IMR-90 (cell line): ENCODE data around the gene PCDH1. TPM values are rescaled to one million over a fixed set of nuclear protein-coding genes. Genes with fewer than 3 reads are reported as not detected.

Experiments
- ATAC-seq: fragments of 200-7000 bp; cut with Tn5 transposase; 2 replicates; pipeline ENCODE4 v1.9.1; 2020; ENCODE audit warnings: low read depth, mild to moderate bottlenecking, moderate library complexity
- BruUV-seq: library from RNA; stranded (reverse); fragments of 400-500 nt; replicated peaks from 2 replicates; lab custom pipeline; 2021; lab: Mats Ljungman, UMichigan
- CTCF ChIA-PET: fragments of 300-600 bp; formaldehyde crosslinking; extraction: SDS; loops from one replicate; lab custom pipeline; 2021; ENCODE audit warnings: antibody characterized with exemption; lab: Yijun Ruan, JAX
- POLR2A ChIA-PET: fragments of 300-600 bp; sonication (Branson Sonifier 250); formaldehyde crosslinking; loops from one replicate; lab custom pipeline; 2022; ENCODE audit warnings: antibody characterized with exemption; ENCODE audit not compliant: unreplicated experiment; lab: Charles Lee
- DNase-seq: peaks from one replicate; pipeline ENCODE4 v3.0.0; 2013
- H2AFZ ChIP-seq: replicated peaks from 2 replicates; pipeline ENCODE3; 2013; ENCODE audit warnings: low read length, mild to moderate bottlenecking; ENCODE audit not compliant: poor library complexity
- H2AK5ac ChIP-seq: 2 replicates; pipeline ENCODE4 v1.6.1; 2013; ENCODE audit warnings: low read depth, low read length, inconsistent platforms
- H2AK9ac ChIP-seq: replicated peaks from 2 replicates; pipeline ENCODE3; 2013; ENCODE audit warnings: mild to moderate bottlenecking, low read depth, low read length, moderate library complexity; ENCODE audit not compliant: poor library complexity
- H2BK120ac ChIP-seq: 2 replicates; pipeline ENCODE4 v1.6.1; 2013; ENCODE audit warnings: low read depth, low read length, inconsistent platforms
- H2BK15ac ChIP-seq: 3 replicates; pipeline ENCODE4 v1.6.1; 2013; ENCODE audit warnings: low read depth, low read length, inconsistent platforms
- H2BK20ac ChIP-seq: 2 replicates; pipeline ENCODE4 v1.6.1; 2013; ENCODE audit warnings: low read depth, mild to moderate bottlenecking, inconsistent platforms, low read length, moderate library complexity
- H2BK5ac ChIP-seq: 2 replicates; pipeline ENCODE4 v1.6.1; 2013; ENCODE audit warnings: mild to moderate bottlenecking, low read depth, low read length, inconsistent platforms; ENCODE audit not compliant: poor library complexity, severe bottlenecking
- H3K14ac ChIP-seq: replicated peaks from 2 replicates; pipeline ENCODE4 v1.6.1; 2013; ENCODE audit warnings: low read depth, low read length, inconsistent platforms
- H3K18ac ChIP-seq: 2 replicates; pipeline ENCODE4 v1.6.1; 2013; ENCODE audit warnings: low read depth, low read length, control low read depth
- H3K23ac ChIP-seq: 2 replicates; pipeline ENCODE4 v1.6.1; 2013; ENCODE audit warnings: low read depth, low read length, inconsistent platforms
- H3K27ac ChIP-seq: 2 replicates; pipeline ENCODE4 v1.5.1; 2013; ENCODE audit warnings: mild to moderate bottlenecking, control low read depth, low read length; ENCODE audit not compliant: insufficient read depth
- H3K27me3 ChIP-seq: 2 replicates; pipeline ENCODE4 v1.6.1; 2013; ENCODE audit warnings: low read length; ENCODE audit not compliant: control insufficient read depth, insufficient read depth
- H3K36me3 ChIP-seq: 2 replicates; pipeline ENCODE4 v1.6.1; 2013; ENCODE audit warnings: low read length, mixed read lengths; ENCODE audit not compliant: control insufficient read depth, insufficient read depth
- H3K4ac ChIP-seq: 2 replicates; pipeline ENCODE4 v1.6.1; 2013; ENCODE audit warnings: low read depth, low read length, inconsistent platforms
- H3K4me1 ChIP-seq: 2 replicates; pipeline ENCODE4 v1.6.1; 2013; ENCODE audit warnings: low read length, mixed read lengths; ENCODE audit not compliant: control insufficient read depth, insufficient read depth
- H3K4me2 ChIP-seq: 2 replicates; pipeline ENCODE4 v1.6.1; 2013; ENCODE audit warnings: low read depth, mild to moderate bottlenecking, control low read depth, low read length, moderate library complexity
- H3K4me3 ChIP-seq: 2 replicates; pipeline ENCODE4 v1.5.1; 2013; ENCODE audit warnings: low read depth, mild to moderate bottlenecking, control low read depth, low read length, moderate library complexity; ENCODE audit not compliant: insufficient read depth
- H3K56ac ChIP-seq: 2 replicates; pipeline ENCODE4 v1.6.1; 2013; ENCODE audit warnings: low read length, inconsistent platforms; ENCODE audit not compliant: insufficient read depth; ENCODE audit errors: extremely low read depth
- H3K79me1 ChIP-seq, 2 experiments: 2 replicates each; pipeline ENCODE4 v1.6.1; 2013; ENCODE audit warnings: low read length in 2 of 2, inconsistent platforms in 1 of 2, low read depth in 1 of 2
- H3K9ac ChIP-seq: 2 replicates; pipeline ENCODE4 v1.6.1; 2013; ENCODE audit warnings: low read depth, low read length, control low read depth
- H3K9me1 ChIP-seq: 2 replicates; pipeline ENCODE4 v1.6.1; 2013; ENCODE audit warnings: low read length, inconsistent platforms; ENCODE audit not compliant: insufficient read depth
- H3K9me3 ChIP-seq: 2 replicates; pipeline ENCODE4 v1.6.1; 2013; ENCODE audit warnings: low read length; ENCODE audit not compliant: control insufficient read depth, insufficient read depth
- H4K20me1 ChIP-seq: 2 replicates; pipeline ENCODE4 v1.6.1; 2013; ENCODE audit warnings: low read length, inconsistent platforms; ENCODE audit not compliant: insufficient read depth
- H4K5ac ChIP-seq: 2 replicates; pipeline ENCODE4 v1.6.1; 2013; ENCODE audit warnings: mild to moderate bottlenecking, low read depth, low read length, control low read depth
- H4K8ac ChIP-seq, 2 experiments: 2 replicates each; pipeline ENCODE4 v1.6.1; 2013; ENCODE audit warnings: low read depth in 2 of 2, low read length in 2 of 2, control low read depth in 1 of 2, inconsistent platforms in 1 of 2
- H4K91ac ChIP-seq: 2 replicates; pipeline ENCODE4 v1.6.1; 2013; ENCODE audit warnings: low read depth, low read length, inconsistent platforms; ENCODE audit not compliant: insufficient read depth
- BHLHE40 ChIP-seq: fragments of 150-350 bp; IDR thresholded peaks from 2 replicates; pipeline ENCODE4 v1.6.1; 2016; ENCODE audit warnings: mild to moderate bottlenecking, low read depth, low read length
- CEBPB ChIP-seq: IDR thresholded peaks from 2 replicates; pipeline ENCODE4 v1.6.1; 2012; ENCODE audit warnings: low read depth, low read length, improper control_type of control experiment
- CHD1 ChIP-seq: IDR thresholded peaks from 2 replicates; pipeline ENCODE4 v1.6.1; 2012; ENCODE audit warnings: low read depth, low read length, improper control_type of control experiment
- CTCF ChIP-seq: conservative IDR thresholded peaks from 2 replicates; pipeline ENCODE4 v1.5.1; 2012; ENCODE audit warnings: mild to moderate bottlenecking, low read depth, low read length, improper control_type of control experiment
- FOS ChIP-seq: fragments of 150-350 bp; IDR thresholded peaks from 2 replicates; pipeline ENCODE4 v1.6.1; 2016; ENCODE audit warnings: low read depth, low read length
- MAFK ChIP-seq: IDR thresholded peaks from 2 replicates; pipeline ENCODE4 v1.6.1; 2012; ENCODE audit warnings: low read depth, low read length, improper control_type of control experiment
- MAZ ChIP-seq: IDR thresholded peaks from 2 replicates; pipeline ENCODE4 v1.6.1; 2012; ENCODE audit warnings: low read depth, mild to moderate bottlenecking, low read length, improper control_type of control experiment, moderate library complexity, borderline replicate concordance
- MXI1 ChIP-seq: IDR thresholded peaks from 2 replicates; pipeline ENCODE4 v1.6.1; 2012; ENCODE audit warnings: low read depth, mild to moderate bottlenecking, low read length, moderate library complexity, borderline replicate concordance
- NFE2L2 ChIP-seq: fragments of 150-350 bp; IDR thresholded peaks from 2 replicates; pipeline ENCODE4 v1.6.1; 2016; ENCODE audit warnings: low read depth, mild to moderate bottlenecking, low read length
- POLR2A ChIP-seq: IDR thresholded peaks from 2 replicates; pipeline ENCODE4 v1.6.1; 2012; ENCODE audit warnings: mild to moderate bottlenecking, low read depth, low read length
- RAD21 ChIP-seq: IDR thresholded peaks from 2 replicates; pipeline ENCODE4 v1.6.1; 2012; ENCODE audit warnings: low read length, improper control_type of control experiment
- RCOR1 ChIP-seq: IDR thresholded peaks from 2 replicates; pipeline ENCODE4 v1.6.1; 2012; ENCODE audit warnings: mild to moderate bottlenecking, low read length, improper control_type of control experiment; ENCODE audit not compliant: insufficient replicate concordance
- RFX5 ChIP-seq: IDR thresholded peaks from 2 replicates; pipeline ENCODE4 v1.8.0; 2012; ENCODE audit warnings: low read depth, mild to moderate bottlenecking, low read length, moderate library complexity
- SMC3 ChIP-seq: fragments of 150-350 bp; IDR thresholded peaks from 2 replicates; pipeline ENCODE4 v1.6.1; 2016; ENCODE audit warnings: low read depth, mild to moderate bottlenecking, antibody characterized with exemption, low read length, moderate library complexity
- WGBS, 2 experiments: methylation state at CpG; one replicate each; pipeline versions ENCODE4 v1.1.5 to v1.1.7; 2013; ENCODE audit warnings: missing lambda C conversion rate in 2 of 2; ENCODE audit not compliant: insufficient read length in 1 of 2; ENCODE audit errors: extremely low coverage in 2 of 2; 5-methylcytosine and 5-hydroxymethylcytosine counted together
- dilution Hi-C: fragments of 300-500 bp; cut with HindIII; formaldehyde crosslinking; loops from one replicate; pipeline ENCODE4 v1.14.3; 2018; ENCODE audit warnings: low sequenced_read_pairs; ENCODE audit not compliant: unreplicated experiment
- in situ Hi-C: fragments of 300-500 bp; cut with MboI; formaldehyde crosslinking; loops from 3 replicates; pipeline ENCODE4 v1.14.3; 2019; ENCODE audit warnings: low sequenced_read_pairs, inconsistent platforms, mixed read lengths
- intact Hi-C: fragments of 100-400 bp; cut with micrococcal nuclease; formaldehyde crosslinking; loops from 2 replicates; pipeline ENCODE4 v1.10.0; 2022
- polyA plus RNA-seq, 3 experiments: library from polyadenylated mRNA; depleted of rRNA; stranded (reverse); fragments of >200 nt; gene quantifications; 2 replicates each; pipeline ENCODE4 v1.2.3, GENCODE V29; 2012; ENCODE audit warnings: low replicate concordance in 1 of 3
- total RNA-seq: library from RNA; depleted of rRNA; stranded (reverse); fragments of >200 nt; gene quantifications from 2 replicates; pipeline ENCODE4 v1.2.3, GENCODE V29; 2012
- TF ChIP-seq, protein P1 (sequence below): fragments of 150-350 bp; IDR thresholded peaks from 2 replicates; pipeline ENCODE4 v1.6.1; 2016; ENCODE audit warnings: low read depth, mild to moderate bottlenecking, low read length, moderate library complexity, borderline replicate concordance
- TF ChIP-seq, protein P2 (sequence below): fragments of 150-350 bp; IDR thresholded peaks from 2 replicates; pipeline ENCODE4 v1.6.1; 2017; ENCODE audit warnings: mild to moderate bottlenecking, antibody characterized with exemption, low read length, low read depth

The PCDH1 gene
- total and polyA plus RNA-seq, 2 of the 4 experiments (the other 2 are of a cell fraction): 0.74 to 0.90 TPM

- ChIA-PET POLR2A (no interaction called here), CTCF (no interaction called here)
- Histone ChIP-seq H2AFZ (no peak overlapping the region), H3K4ac (no peak overlapping the region), H2BK20ac (no peak overlapping the region), H4K91ac (no peak overlapping the region), H3K9me3 (no peaks in the 10 kb centered on the region), H3K27ac (no peak overlapping the region), H3K9ac (no peak overlapping the region), H3K36me3 (no peaks in the 10 kb centered on the region), H2BK15ac (no peak overlapping the region), H4K20me1 (no peaks in the 10 kb centered on the region), H3K4me1 (peaks cover 27% of the 10 kb centered on the region), H3K9me1 (peaks cover 34% of the 10 kb centered on the region), H3K14ac (no peak overlapping the region), H3K56ac (no peak overlapping the region), H3K79me1 (no peaks in the 10 kb centered on the region), H3K23ac (no peak overlapping the region), H2AK5ac (no peak overlapping the region; the same call in 1 of the 2 replicates), H2AK9ac (no peak overlapping the region), H4K8ac (no peak overlapping the region), H2BK5ac (no peak overlapping the region), H3K27me3 (peaks cover 3% of the 10 kb centered on the region; the same call in 1 of the 2 replicates), H3K18ac (no peak overlapping the region), H2BK120ac (no peak overlapping the region), H3K4me3 (no peak overlapping the region), H3K4me2 (no peak overlapping the region), H4K5ac (no peak overlapping the region)
- WGBS, 2 experiments: 94% methylated on average over 3 of the region's 3 CpGs; no CpG with 5 or more reads in 1 of the 2 experiments
- no peak for ATAC-seq
- TF ChIP-seq MAZ (no peak), NFE2L2 (no peak), CEBPB (no peak), MAFK (no peak), BHLHE40 (no peak), FOS (no peak), POLR2A (no peak), MXI1 (no peak), RFX5 (no peak), RAD21 (no peak), SMC3 (no peak), CHD1 (no peak), RCOR1 (no peak), CTCF (no peak)
- TF ChIP-seq, protein P1, sequence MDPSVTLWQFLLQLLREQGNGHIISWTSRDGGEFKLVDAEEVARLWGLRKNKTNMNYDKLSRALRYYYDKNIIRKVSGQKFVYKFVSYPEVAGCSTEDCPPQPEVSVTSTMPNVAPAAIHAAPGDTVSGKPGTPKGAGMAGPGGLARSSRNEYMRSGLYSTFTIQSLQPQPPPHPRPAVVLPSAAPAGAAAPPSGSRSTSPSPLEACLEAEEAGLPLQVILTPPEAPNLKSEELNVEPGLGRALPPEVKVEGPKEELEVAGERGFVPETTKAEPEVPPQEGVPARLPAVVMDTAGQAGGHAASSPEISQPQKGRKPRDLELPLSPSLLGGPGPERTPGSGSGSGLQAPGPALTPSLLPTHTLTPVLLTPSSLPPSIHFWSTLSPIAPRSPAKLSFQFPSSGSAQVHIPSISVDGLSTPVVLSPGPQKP: no peak
- TF ChIP-seq, protein P2, sequence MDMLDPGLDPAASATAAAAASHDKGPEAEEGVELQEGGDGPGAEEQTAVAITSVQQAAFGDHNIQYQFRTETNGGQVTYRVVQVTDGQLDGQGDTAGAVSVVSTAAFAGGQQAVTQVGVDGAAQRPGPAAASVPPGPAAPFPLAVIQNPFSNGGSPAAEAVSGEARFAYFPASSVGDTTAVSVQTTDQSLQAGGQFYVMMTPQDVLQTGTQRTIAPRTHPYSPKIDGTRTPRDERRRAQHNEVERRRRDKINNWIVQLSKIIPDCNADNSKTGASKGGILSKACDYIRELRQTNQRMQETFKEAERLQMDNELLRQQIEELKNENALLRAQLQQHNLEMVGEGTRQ: no peak
- intact Hi-C loops (no loop called here), in situ Hi-C loops (no loop called here), dilution Hi-C loops (no loop called here)
- BruUV-seq: no TSS peak
- DNase-seq: no peak
Observed at GRCh38 chr5:141840280-141840812, 37.9 kb downstream of the PCDH1 start.
